ENCODE measurements around the gene SNX20. TPM values are rescaled to one million over a fixed set of nuclear protein-coding genes. Genes with fewer than 3 reads are reported as not detected.

Gene SNX20
- total and polyA plus RNA-seq, 2 donors (not counting 3 experiments of a cell fraction or from before 2014, with no cell fraction given) = not detected

DNA sequence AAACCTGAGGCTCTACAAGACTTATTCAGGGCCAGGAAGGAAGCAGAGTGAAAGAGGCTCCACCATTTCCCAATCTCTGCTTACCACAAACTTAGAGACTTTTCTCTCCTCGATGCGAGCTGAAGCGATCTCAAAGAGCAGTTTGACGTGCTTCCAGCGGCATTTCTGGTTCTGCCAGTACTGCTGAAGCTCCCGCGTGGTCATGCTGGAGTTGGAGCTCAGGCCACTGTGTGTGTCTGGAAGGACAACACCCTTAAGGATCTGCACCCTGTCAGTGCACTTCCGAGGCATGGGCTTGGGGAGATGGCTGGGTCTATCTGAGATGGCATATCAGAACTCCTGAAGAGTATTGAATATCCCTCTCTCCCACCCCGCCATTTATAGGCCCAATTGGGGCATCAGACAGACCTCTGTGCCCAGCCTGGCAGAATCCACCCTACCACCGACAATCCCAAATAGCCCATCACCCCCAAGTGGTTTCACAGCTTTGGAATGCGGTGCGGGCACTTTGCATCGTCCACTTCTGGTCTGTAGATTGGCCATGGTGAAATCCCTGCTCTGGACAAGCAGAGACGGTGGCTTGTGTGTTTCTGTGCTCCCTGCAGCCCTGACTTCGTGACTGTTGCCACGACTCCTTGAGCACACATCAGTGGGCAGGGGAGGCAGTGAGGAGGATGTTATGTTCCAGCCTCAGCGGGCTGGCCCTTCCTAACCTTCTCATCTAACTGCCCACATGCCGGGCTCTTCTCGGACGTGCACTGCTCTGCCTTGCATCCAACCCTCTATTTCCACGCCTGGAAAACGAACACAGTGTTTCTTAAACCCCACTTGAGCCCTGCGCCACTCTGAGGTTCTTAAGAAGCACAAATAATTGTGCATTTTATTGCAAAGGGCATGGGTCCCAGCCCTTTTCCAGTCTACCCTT lies 5.2 kb downstream of the SNX20 start:
- no peaks in the 10 kb centered on the region for H3K79me2 ChIP-seq (ENCODE audit: control insufficient read depth, insufficient read depth, low read length)
- no peaks in the 10 kb centered on the region for H3K9me1 ChIP-seq (replicated peaks; ENCODE audit: control insufficient read depth, extremely low read depth, insufficient read depth, low read length)
- CTCF ChIA-PET = interaction anchor here (2.4 to 3.0 kb wide), 2 partner anchors 11 to 130 kb away, joined by 14 to 23 read pairs; no protein-coding TSS in a partner anchor
- intact Hi-C loops (cut with micrococcal nuclease) = no loop called here
- no peak for DNase-seq (ENCODE audit: low read depth, low spot score)
- POLR2A ChIA-PET = no interaction called here
- no peak overlapping the region for H3K4me2 ChIP-seq (ENCODE audit: insufficient read depth, low read length)
- TF ChIP-seq MYC (IDR thresholded peaks at IDR 0.05; ENCODE audit: low read depth, low read length) (no peak), GATA2 (IDR thresholded peaks at IDR 0.05; ENCODE audit: insufficient read depth, insufficient read length, low read depth, low read length) (no peak), FOS (IDR thresholded peaks at IDR 0.05; ENCODE audit: borderline replicate concordance, insufficient read depth, low read length) (no peak), POLR2A (IDR thresholded peaks at IDR 0.05; ENCODE audit: low read depth, low read length) (no peak), POLR2AphosphoS5 (IDR thresholded peaks at IDR 0.05; ENCODE audit: insufficient read depth, low read depth, low read length) (no peak), JUN (IDR thresholded peaks at IDR 0.05; ENCODE audit: borderline replicate concordance, insufficient read depth, insufficient read length, low read depth) (no peak), EZH2 (IDR thresholded peaks at IDR 0.05; ENCODE audit: borderline replicate concordance, low read depth, low read length, severe bottlenecking) (no peak)
- TF ChIP-seq, protein P1, sequence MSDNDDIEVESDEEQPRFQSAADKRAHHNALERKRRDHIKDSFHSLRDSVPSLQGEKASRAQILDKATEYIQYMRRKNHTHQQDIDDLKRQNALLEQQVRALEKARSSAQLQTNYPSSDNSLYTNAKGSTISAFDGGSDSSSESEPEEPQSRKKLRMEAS (IDR thresholded peaks at IDR 0.05; ENCODE audit: insufficient read depth, insufficient read length) = no peak
- TF ChIP-seq, protein P2, sequence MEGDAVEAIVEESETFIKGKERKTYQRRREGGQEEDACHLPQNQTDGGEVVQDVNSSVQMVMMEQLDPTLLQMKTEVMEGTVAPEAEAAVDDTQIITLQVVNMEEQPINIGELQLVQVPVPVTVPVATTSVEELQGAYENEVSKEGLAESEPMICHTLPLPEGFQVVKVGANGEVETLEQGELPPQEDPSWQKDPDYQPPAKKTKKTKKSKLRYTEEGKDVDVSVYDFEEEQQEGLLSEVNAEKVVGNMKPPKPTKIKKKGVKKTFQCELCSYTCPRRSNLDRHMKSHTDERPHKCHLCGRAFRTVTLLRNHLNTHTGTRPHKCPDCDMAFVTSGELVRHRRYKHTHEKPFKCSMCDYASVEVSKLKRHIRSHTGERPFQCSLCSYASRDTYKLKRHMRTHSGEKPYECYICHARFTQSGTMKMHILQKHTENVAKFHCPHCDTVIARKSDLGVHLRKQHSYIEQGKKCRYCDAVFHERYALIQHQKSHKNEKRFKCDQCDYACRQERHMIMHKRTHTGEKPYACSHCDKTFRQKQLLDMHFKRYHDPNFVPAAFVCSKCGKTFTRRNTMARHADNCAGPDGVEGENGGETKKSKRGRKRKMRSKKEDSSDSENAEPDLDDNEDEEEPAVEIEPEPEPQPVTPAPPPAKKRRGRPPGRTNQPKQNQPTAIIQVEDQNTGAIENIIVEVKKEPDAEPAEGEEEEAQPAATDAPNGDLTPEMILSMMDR (IDR thresholded peaks at IDR 0.05; ENCODE audit: extremely low read depth in 1 of 2, insufficient read depth in 1 of 2, low read depth in 1 of 2, low read length in 2 of 2) = no peak
- no peaks in the 10 kb centered on the region for H4K20me1 ChIP-seq (replicated peaks; ENCODE audit: control insufficient read depth, extremely low read depth, insufficient read depth, low read length)
- H3K4me3 ChIP-seq (replicated peaks in 1 of 3; ENCODE audit: insufficient read depth in 1 of 3, low read depth in 1 of 3, low read length in 3 of 3) = no peak overlapping the region
- H3K9me3 ChIP-seq (replicated peaks; ENCODE audit: control insufficient read depth, insufficient read depth, low read length) = peaks cover 3% of the 10 kb centered on the region
- H3K9ac ChIP-seq (replicated peaks; ENCODE audit: extremely low read depth, insufficient read depth, low read length) = no peak overlapping the region
- H3K27ac ChIP-seq (ENCODE audit: insufficient read depth, low read depth, low read length) = no peak overlapping the region
- dilution Hi-C loops (cut with MboI; ENCODE audit: extremely low pct_ligation_motif_present, low sequenced_read_pairs) = no loop called here
- no peak overlapping the region for H2AFZ ChIP-seq (ENCODE audit: low read depth, low read length)
- H3K36me3 ChIP-seq (ENCODE audit: control insufficient read depth in 2 of 2, extremely low read depth in 1 of 2, insufficient read depth in 2 of 2, low read length in 2 of 2) = no peaks in the 10 kb centered on the region
- no TSS peak for BruUV-seq (replicated peaks)
- FAIRE-seq = no peak
- no peaks in the 10 kb centered on the region for H3K27me3 ChIP-seq (ENCODE audit: control insufficient read depth in 2 of 2, insufficient read depth in 2 of 2, low read length in 2 of 2)
- no peaks in the 10 kb centered on the region for H3K4me1 ChIP-seq (ENCODE audit: control insufficient read depth, extremely low read depth, insufficient read depth, low read length)
